Fibroblast of lung (primary cell): Measurements from ENCODE around the gene DNAH8. TPM values are rescaled to one million over a fixed set of nuclear protein-coding genes. Genes with fewer than 3 reads are reported as not detected.
A peak's percentile ranks its signal among the peaks of the same experiment; 100 is the strongest.

Source experiments
- DNase-seq, 2 donors: peaks; one replicate each; pipeline versions ENCODE4 v3.0.0 to v3.0.0-alpha.2; 2010; ENCODE audit warnings: low read depth in 2 of 2
- H2AFZ ChIP-seq: 2 replicates; pipeline ENCODE4 v1.5.1; 2012; ENCODE audit warnings: low read length, control low read depth, inconsistent platforms
- H3K27ac ChIP-seq: 2 replicates; pipeline ENCODE4 v1.5.1; 2011; ENCODE audit warnings: low read length, control low read depth; ENCODE audit not compliant: insufficient read depth
- H3K27me3 ChIP-seq: 2 replicates; pipeline ENCODE4 v1.5.1; 2011; ENCODE audit warnings: mild to moderate bottlenecking, low read length; ENCODE audit not compliant: control insufficient read depth, insufficient read depth
- H3K36me3 ChIP-seq: 2 replicates; pipeline ENCODE4 v1.5.1; 2011; ENCODE audit warnings: low read length; ENCODE audit not compliant: control insufficient read depth, insufficient read depth
- H3K4me1 ChIP-seq: 2 replicates; pipeline ENCODE4 v1.5.1; 2011; ENCODE audit warnings: low read length; ENCODE audit not compliant: control insufficient read depth, insufficient read depth; ENCODE audit errors: extremely low read depth
- H3K4me2 ChIP-seq: 2 replicates; pipeline ENCODE4 v1.5.1; 2011; ENCODE audit warnings: low read length, control low read depth; ENCODE audit not compliant: insufficient read depth; ENCODE audit errors: extremely low read depth
- H3K4me3 ChIP-seq, 4 experiments: fragments of 200-600 bp in 1 of 4; sonication (generic) in 1 of 4; replicated peaks in 1 of 4; 2 replicates each; pipeline ENCODE4 v1.5.1; 2011 to 2016; ENCODE audit warnings: low read length in 4 of 4, low read depth in 3 of 4, mild to moderate bottlenecking in 3 of 4, control low read depth in 2 of 4, inconsistent platforms in 1 of 4, mixed read lengths in 1 of 4; ENCODE audit not compliant: insufficient read depth in 1 of 4; ENCODE audit errors: control extremely low read depth in 1 of 4
- H3K79me2 ChIP-seq: 2 replicates; pipeline ENCODE4 v1.5.1; 2012; ENCODE audit warnings: mild to moderate bottlenecking, low read length, inconsistent platforms; ENCODE audit not compliant: control insufficient read depth, insufficient read depth
- H3K9ac ChIP-seq: 2 replicates; pipeline ENCODE4 v1.5.1; 2011; ENCODE audit warnings: mild to moderate bottlenecking, low read length, control low read depth; ENCODE audit not compliant: insufficient read depth
- H3K9me3 ChIP-seq: 2 replicates; pipeline ENCODE4 v1.5.1; 2012; ENCODE audit warnings: low read depth, low read length; ENCODE audit not compliant: control insufficient read depth, insufficient read depth
- H4K20me1 ChIP-seq: 2 replicates; pipeline ENCODE4 v1.5.1; 2011; ENCODE audit warnings: low read length; ENCODE audit not compliant: control insufficient read depth, insufficient read depth; ENCODE audit errors: extremely low read depth
- EZH2 ChIP-seq: IDR thresholded peaks from 2 replicates; pipeline ENCODE4 v1.5.1; 2012; ENCODE audit warnings: low read length, control low read depth, mild to moderate bottlenecking; ENCODE audit errors: missing control alignments
- polyA plus RNA-seq, 2 donors: library from polyadenylated mRNA; depleted of rRNA in 1 of 2; stranded (reverse) in 1 of 2; unstranded in 1 of 2; fragments of >200 nt; gene quantifications; 2 replicates each; pipeline ENCODE4 v1.2.1, GENCODE V29; 2011 to 2012; ENCODE audit warnings: missing spikeins in 1 of 2
- total RNA-seq: library from RNA; depleted of rRNA; stranded (reverse); fragments of >200 nt; gene quantifications from 2 replicates; pipeline ENCODE4 v1.2.1, GENCODE V29; 2014
- TF ChIP-seq, protein P1 (sequence below), 2 donors: IDR thresholded peaks in 1 of 2; conservative IDR thresholded peaks in 1 of 2; 1 replicate in 1 of 2; 2 replicates in 1 of 2; pipeline ENCODE4 v1.5.1; 2011 to 2012; ENCODE audit warnings: low read length in 2 of 2, control low read depth in 1 of 2, inconsistent platforms in 1 of 2, low read depth in 1 of 2, mild to moderate bottlenecking in 1 of 2

DNAH8 gene
- total and polyA plus RNA-seq, 2 donors (not counting 1 experiment from before 2014, with no cell fraction given): under 0.01 TPM; not detected in 1

DNA sequence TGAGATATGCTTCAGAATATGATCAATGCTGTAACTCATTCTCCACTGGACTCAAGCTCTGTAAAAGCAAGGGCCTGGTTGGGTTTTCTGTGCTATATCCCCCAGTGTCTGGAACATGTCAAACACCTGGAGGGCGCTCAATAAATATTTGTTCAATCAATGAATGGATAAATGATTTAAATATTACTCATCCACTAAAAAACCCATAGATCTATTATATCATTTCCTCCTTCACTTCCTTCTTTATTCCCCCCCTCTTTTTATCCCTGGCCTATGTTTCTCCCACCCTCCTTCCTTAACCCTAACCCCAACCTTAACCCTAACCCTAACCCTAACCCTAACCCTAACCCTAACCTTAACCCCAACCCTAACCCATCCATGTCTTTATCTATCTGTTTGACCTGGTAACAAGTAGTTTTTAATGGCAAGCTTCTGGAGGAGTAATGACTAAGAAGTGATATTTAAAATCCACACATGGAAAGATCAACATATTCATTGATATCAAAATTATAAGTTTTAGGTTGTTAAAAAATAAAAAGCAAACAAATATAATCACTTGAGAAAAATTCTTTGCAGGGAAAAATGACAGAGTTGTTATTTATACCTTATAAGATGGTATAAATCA is 229.7 kb downstream of the DNAH8 start:
- H3K4me2 ChIP-seq: no peak overlapping the region
- H4K20me1 ChIP-seq: no peaks in the 10 kb centered on the region
- no peak overlapping the region for H2AFZ ChIP-seq
- no peaks in the 10 kb centered on the region for H3K9me3 ChIP-seq
- no peak overlapping the region for H3K27ac ChIP-seq
- no peaks in the 10 kb centered on the region for H3K27me3 ChIP-seq
- no peaks in the 10 kb centered on the region for H3K79me2 ChIP-seq
- no peaks in the 10 kb centered on the region for H3K4me1 ChIP-seq
- DNase-seq: no peak
- no peak overlapping the region for H3K9ac ChIP-seq
- no peak overlapping the region for H3K4me3 ChIP-seq
- no peaks in the 10 kb centered on the region for H3K36me3 ChIP-seq
- TF ChIP-seq, protein P1, sequence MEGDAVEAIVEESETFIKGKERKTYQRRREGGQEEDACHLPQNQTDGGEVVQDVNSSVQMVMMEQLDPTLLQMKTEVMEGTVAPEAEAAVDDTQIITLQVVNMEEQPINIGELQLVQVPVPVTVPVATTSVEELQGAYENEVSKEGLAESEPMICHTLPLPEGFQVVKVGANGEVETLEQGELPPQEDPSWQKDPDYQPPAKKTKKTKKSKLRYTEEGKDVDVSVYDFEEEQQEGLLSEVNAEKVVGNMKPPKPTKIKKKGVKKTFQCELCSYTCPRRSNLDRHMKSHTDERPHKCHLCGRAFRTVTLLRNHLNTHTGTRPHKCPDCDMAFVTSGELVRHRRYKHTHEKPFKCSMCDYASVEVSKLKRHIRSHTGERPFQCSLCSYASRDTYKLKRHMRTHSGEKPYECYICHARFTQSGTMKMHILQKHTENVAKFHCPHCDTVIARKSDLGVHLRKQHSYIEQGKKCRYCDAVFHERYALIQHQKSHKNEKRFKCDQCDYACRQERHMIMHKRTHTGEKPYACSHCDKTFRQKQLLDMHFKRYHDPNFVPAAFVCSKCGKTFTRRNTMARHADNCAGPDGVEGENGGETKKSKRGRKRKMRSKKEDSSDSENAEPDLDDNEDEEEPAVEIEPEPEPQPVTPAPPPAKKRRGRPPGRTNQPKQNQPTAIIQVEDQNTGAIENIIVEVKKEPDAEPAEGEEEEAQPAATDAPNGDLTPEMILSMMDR (conservative IDR thresholded peaks at IDR 0.05 in 1 of 2, IDR thresholded peaks at IDR 0.05 in 1 of 2; ENCODE audit: low read depth in 1 of 2, low read length in 2 of 2): no peak

DNA sequence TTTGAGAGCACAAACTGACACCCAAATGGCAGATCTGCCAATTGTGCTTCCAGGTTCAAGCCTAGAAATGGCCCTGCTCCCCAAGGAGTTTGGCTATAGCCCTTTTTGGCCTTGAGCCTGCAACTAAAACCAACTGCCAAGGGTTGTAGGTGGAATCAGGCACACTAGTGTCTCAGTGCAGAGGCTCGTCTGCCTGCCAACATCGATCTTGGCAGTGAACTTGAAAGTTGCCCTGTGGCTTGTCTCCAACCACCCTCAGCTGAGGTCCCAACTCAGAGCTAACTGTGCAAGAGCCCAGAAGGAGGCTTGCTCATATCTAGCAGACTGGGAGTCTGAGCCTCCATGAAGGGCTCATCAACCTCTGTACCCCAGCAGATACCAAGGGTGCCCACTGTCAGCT is 240.8 kb downstream of the DNAH8 start:
- H3K27me3 ChIP-seq: no peaks in the 10 kb centered on the region
- no peaks in the 10 kb centered on the region for H4K20me1 ChIP-seq
- H3K36me3 ChIP-seq: no peaks in the 10 kb centered on the region
- no peaks in the 10 kb centered on the region for H3K9me3 ChIP-seq
- H3K4me2 ChIP-seq: no peak overlapping the region
- no peak overlapping the region for H3K9ac ChIP-seq
- no peak overlapping the region for H2AFZ ChIP-seq
- no peak overlapping the region for H3K27ac ChIP-seq
- H3K4me3 ChIP-seq: no peak overlapping the region
- H3K79me2 ChIP-seq: no peaks in the 10 kb centered on the region
- no peaks in the 10 kb centered on the region for H3K4me1 ChIP-seq
- DNase-seq: no peak
- TF ChIP-seq, protein P1 (conservative IDR thresholded peaks at IDR 0.05 in 1 of 2, IDR thresholded peaks at IDR 0.05 in 1 of 2; ENCODE audit: low read depth in 1 of 2, low read length in 2 of 2): no peak

DNA sequence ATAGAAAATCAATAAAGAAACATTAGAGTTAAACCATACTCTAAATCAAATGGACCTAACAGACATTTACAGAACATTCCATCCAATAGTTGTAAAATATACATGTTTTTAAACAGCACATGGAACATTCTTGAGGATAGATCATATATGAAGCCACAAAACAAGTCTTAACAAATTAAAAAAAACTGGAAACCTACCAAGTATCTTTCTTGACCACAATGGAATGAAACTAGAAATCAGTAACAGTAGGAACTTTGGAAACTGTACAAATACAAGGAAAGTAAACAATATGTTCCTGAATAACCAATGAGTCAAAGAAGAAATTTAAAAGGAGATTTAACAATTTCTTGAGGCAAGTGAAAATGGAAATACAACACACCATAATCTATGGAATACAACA is 242.3 kb downstream of the DNAH8 start:
- Histone ChIP-seq H3K79me2 (no peaks in the 10 kb centered on the region), H3K36me3 (no peaks in the 10 kb centered on the region), H3K27me3 (no peaks in the 10 kb centered on the region), H3K4me1 (no peaks in the 10 kb centered on the region), H4K20me1 (no peaks in the 10 kb centered on the region), H2AFZ (no peak overlapping the region), H3K4me2 (no peak overlapping the region), H3K4me3 (no peak overlapping the region), H3K27ac (no peak overlapping the region), H3K9ac (no peak overlapping the region), H3K9me3 (no peaks in the 10 kb centered on the region)
- peak in 1 of 2 donors; percentile 2 for DNase-seq
- TF ChIP-seq, protein P1 (conservative IDR thresholded peaks at IDR 0.05 in 1 of 2, IDR thresholded peaks at IDR 0.05 in 1 of 2; ENCODE audit: low read depth in 1 of 2, low read length in 2 of 2): no peak
- TF ChIP-seq EZH2: no peak
